Measurements from ENCODE around the gene TGM5. TPM values are rescaled to one million over a fixed set of nuclear protein-coding genes. Genes with fewer than 3 reads are reported as not detected.

TGM5 gene
- total and polyA plus RNA-seq, 2 donors (not counting 3 experiments of a cell fraction or from before 2014, with no cell fraction given): not detected

DNA sequence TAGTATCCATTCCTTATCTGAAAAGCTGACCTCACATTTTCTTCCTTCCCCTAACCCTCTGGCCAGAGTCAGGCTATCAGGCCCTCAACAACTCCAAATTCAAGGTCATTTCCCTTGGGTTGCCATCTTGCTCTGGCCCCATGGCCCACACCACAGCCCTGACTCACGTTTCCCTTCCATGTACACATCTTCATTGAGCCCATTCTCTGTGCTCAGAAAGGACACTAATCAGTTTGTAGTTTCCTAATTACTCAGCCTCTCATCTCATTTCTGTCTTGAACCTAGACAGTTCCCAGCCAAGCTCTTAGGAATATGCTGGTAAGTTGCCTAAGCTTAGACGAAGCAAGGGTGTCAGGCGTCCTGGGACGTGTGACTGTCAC lies 14.9 kb downstream of the TGM5 start:
- Histone ChIP-seq H3K9me1 (replicated peaks; ENCODE audit: control insufficient read depth, extremely low read depth, insufficient read depth, low read length) (no peaks in the 10 kb centered on the region), H3K4me1 (ENCODE audit: control insufficient read depth, extremely low read depth, insufficient read depth, low read length) (no peaks in the 10 kb centered on the region), H3K36me3 (ENCODE audit: control insufficient read depth in 2 of 2, extremely low read depth in 1 of 2, insufficient read depth in 2 of 2, low read length in 2 of 2) (no peaks in the 10 kb centered on the region), H3K9me3 (replicated peaks; ENCODE audit: control insufficient read depth, insufficient read depth, low read length) (no peaks in the 10 kb centered on the region), H3K27me3 (ENCODE audit: control insufficient read depth in 2 of 2, insufficient read depth in 2 of 2, low read length in 2 of 2) (peaks cover 3 to 4% of the 10 kb centered on the region in 2 experiments), H3K9ac (replicated peaks; ENCODE audit: extremely low read depth, insufficient read depth, low read length) (no peak overlapping the region), H3K4me2 (ENCODE audit: insufficient read depth, low read length) (no peak overlapping the region), H2AFZ (ENCODE audit: low read depth, low read length) (no peak overlapping the region), H4K20me1 (replicated peaks; ENCODE audit: control insufficient read depth, extremely low read depth, insufficient read depth, low read length) (no peaks in the 10 kb centered on the region), H3K4me3 (replicated peaks in 1 of 3; ENCODE audit: insufficient read depth in 1 of 3, low read depth in 1 of 3, low read length in 3 of 3) (no peak overlapping the region), H3K79me2 (ENCODE audit: control insufficient read depth, insufficient read depth, low read length) (no peaks in the 10 kb centered on the region), H3K27ac (ENCODE audit: insufficient read depth, low read depth, low read length) (no peak overlapping the region)
- no TSS peak for BruUV-seq (replicated peaks)
- dilution Hi-C loops (cut with MboI; ENCODE audit: extremely low pct_ligation_motif_present, low sequenced_read_pairs) (no loop called here), intact Hi-C loops (cut with micrococcal nuclease) (no loop called here)
- DNase-seq (ENCODE audit: low read depth, low spot score) (no peak), FAIRE-seq (no peak)
- CTCF ChIA-PET: interaction anchor here (1.3 kb wide), 1 partner anchor 34 kb away, joined by 5 read pairs; no protein-coding TSS in a partner anchor
- TF ChIP-seq EZH2 (IDR thresholded peaks at IDR 0.05; ENCODE audit: borderline replicate concordance, low read depth, low read length, severe bottlenecking): no peak
- no peak for TF ChIP-seq GATA2 (IDR thresholded peaks at IDR 0.05; ENCODE audit: insufficient read depth, insufficient read length, low read depth, low read length)
- TF ChIP-seq POLR2AphosphoS5 (IDR thresholded peaks at IDR 0.05; ENCODE audit: insufficient read depth, low read depth, low read length): no peak
- POLR2A ChIA-PET: no interaction called here

DNA sequence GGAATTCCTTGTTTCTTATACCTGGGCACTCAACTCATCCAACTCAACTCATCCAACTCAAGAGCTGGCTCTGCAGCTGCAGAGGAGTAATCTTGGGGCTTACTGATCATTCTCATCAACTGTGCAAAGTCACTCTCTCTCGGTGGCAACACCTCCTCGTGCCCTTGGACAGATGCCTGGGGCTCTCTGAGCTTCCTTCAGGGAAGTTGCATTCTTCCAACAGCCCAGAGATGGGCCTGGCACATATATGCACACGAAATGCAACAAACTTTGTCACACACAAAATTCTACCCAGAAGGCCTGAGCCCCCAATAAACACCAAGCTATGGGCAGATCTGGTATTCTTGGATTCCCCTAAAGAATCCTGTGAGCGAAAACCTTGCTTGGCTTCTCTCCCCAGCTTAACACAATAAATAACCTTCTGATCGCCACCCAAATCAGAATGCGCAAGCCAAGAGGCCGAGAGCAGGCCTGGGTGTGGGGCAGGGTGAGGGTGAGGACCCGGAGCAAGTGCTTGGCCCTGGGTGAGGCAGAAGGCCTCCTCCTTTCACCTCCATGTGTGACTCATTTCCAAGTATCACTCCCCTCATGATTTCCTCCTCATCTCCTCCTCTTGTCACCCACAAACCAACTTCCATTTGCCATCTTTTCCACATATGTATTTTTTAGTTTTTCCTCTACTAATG lies 15.4 kb downstream of the TGM5 start:
- Histone ChIP-seq H3K4me1 (ENCODE audit: control insufficient read depth, extremely low read depth, insufficient read depth, low read length) (no peaks in the 10 kb centered on the region), H4K20me1 (replicated peaks; ENCODE audit: control insufficient read depth, extremely low read depth, insufficient read depth, low read length) (no peaks in the 10 kb centered on the region), H3K27me3 (ENCODE audit: control insufficient read depth in 2 of 2, insufficient read depth in 2 of 2, low read length in 2 of 2) (peaks cover 7% of the 10 kb centered on the region in 2 experiments), H3K9me1 (replicated peaks; ENCODE audit: control insufficient read depth, extremely low read depth, insufficient read depth, low read length) (no peaks in the 10 kb centered on the region), H3K36me3 (ENCODE audit: control insufficient read depth in 2 of 2, extremely low read depth in 1 of 2, insufficient read depth in 2 of 2, low read length in 2 of 2) (no peaks in the 10 kb centered on the region), H3K4me3 (replicated peaks in 1 of 3; ENCODE audit: insufficient read depth in 1 of 3, low read depth in 1 of 3, low read length in 3 of 3) (no peak overlapping the region), H3K9ac (replicated peaks; ENCODE audit: extremely low read depth, insufficient read depth, low read length) (no peak overlapping the region), H3K79me2 (ENCODE audit: control insufficient read depth, insufficient read depth, low read length) (no peaks in the 10 kb centered on the region), H3K4me2 (ENCODE audit: insufficient read depth, low read length) (no peak overlapping the region), H2AFZ (ENCODE audit: low read depth, low read length) (no peak overlapping the region), H3K27ac (ENCODE audit: insufficient read depth, low read depth, low read length) (no peak overlapping the region), H3K9me3 (replicated peaks; ENCODE audit: control insufficient read depth, insufficient read depth, low read length) (no peaks in the 10 kb centered on the region)
- ChIA-PET CTCF (interaction anchor here (1.3 to 1.5 kb wide), 2 partner anchors 26 to 34 kb away, joined by 5 to 9 read pairs; no protein-coding TSS in a partner anchor), POLR2A (no interaction called here)
- no peak for FAIRE-seq
- dilution Hi-C loops (cut with MboI; ENCODE audit: extremely low pct_ligation_motif_present, low sequenced_read_pairs) (no loop called here), intact Hi-C loops (cut with micrococcal nuclease) (no loop called here)
- TF ChIP-seq POLR2A (IDR thresholded peaks at IDR 0.05; ENCODE audit: low read depth, low read length) (no peak), MYC (IDR thresholded peaks at IDR 0.05; ENCODE audit: low read depth, low read length) (no peak), POLR2AphosphoS5 (IDR thresholded peaks at IDR 0.05; ENCODE audit: insufficient read depth, low read depth, low read length) (no peak), FOS (IDR thresholded peaks at IDR 0.05; ENCODE audit: borderline replicate concordance, insufficient read depth, low read length) (no peak), EZH2 (IDR thresholded peaks at IDR 0.05; ENCODE audit: borderline replicate concordance, low read depth, low read length, severe bottlenecking) (no peak), GATA2 (IDR thresholded peaks at IDR 0.05; ENCODE audit: insufficient read depth, insufficient read length, low read depth, low read length) (no peak), JUN (IDR thresholded peaks at IDR 0.05; ENCODE audit: borderline replicate concordance, insufficient read depth, insufficient read length, low read depth) (no peak)
- TF ChIP-seq, protein P1, sequence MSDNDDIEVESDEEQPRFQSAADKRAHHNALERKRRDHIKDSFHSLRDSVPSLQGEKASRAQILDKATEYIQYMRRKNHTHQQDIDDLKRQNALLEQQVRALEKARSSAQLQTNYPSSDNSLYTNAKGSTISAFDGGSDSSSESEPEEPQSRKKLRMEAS (IDR thresholded peaks at IDR 0.05; ENCODE audit: insufficient read depth, insufficient read length): no peak
- TF ChIP-seq, protein P2, sequence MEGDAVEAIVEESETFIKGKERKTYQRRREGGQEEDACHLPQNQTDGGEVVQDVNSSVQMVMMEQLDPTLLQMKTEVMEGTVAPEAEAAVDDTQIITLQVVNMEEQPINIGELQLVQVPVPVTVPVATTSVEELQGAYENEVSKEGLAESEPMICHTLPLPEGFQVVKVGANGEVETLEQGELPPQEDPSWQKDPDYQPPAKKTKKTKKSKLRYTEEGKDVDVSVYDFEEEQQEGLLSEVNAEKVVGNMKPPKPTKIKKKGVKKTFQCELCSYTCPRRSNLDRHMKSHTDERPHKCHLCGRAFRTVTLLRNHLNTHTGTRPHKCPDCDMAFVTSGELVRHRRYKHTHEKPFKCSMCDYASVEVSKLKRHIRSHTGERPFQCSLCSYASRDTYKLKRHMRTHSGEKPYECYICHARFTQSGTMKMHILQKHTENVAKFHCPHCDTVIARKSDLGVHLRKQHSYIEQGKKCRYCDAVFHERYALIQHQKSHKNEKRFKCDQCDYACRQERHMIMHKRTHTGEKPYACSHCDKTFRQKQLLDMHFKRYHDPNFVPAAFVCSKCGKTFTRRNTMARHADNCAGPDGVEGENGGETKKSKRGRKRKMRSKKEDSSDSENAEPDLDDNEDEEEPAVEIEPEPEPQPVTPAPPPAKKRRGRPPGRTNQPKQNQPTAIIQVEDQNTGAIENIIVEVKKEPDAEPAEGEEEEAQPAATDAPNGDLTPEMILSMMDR (IDR thresholded peaks at IDR 0.05; ENCODE audit: extremely low read depth in 1 of 2, insufficient read depth in 1 of 2, low read depth in 1 of 2, low read length in 2 of 2): no peak
- DNase-seq (ENCODE audit: low read depth, low spot score): no peak
- BruUV-seq (replicated peaks): no TSS peak
